NOMO-1 treated with dmso at 0.1 percent for 144 hours (cell line): Measurements from ENCODE around the gene TMEM266.

Source experiments
- DNase-seq: peaks from one replicate; lab custom pipeline; 2025; ENCODE audit not compliant: unreplicated experiment; lab: John Stamatoyannopoulos, UW

TMEM266 gene

DNA sequence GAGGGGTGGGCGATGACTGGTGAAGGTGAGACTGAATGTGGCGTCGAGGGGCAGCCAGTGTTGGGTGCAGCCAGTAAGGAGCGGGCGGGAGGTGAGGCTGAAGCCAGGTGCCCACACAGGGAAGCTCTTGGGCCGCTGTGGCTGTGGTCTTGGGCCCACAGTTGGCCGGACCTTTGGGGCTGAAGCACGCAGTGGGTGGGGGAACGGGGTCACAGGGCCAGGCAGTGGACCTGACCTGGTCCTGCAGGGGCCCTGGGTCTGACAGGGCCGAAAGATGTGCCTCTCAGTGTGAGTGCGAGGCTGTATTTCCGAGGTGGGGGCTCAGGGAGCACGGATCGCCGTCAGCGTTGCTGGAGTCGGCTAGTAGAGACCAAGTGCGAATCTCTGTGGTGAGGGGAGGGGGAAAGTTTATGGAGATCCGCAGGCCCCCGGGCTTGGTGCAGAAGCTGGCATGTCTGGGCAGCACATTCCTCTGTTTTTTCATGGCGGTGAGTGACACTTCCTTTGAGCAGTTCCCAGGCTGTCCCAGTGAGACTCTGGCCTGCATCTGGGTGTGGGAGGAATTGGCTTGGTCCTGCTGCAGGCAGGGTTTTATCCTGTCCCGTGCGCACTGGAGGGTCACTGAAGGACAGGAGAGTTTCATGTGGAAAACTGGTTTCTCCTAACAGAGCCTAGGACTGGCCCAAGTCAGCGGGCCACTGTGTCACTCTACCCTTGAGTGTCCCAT, 100.8 kb downstream of the TMEM266 start:
- no peak for DNase-seq

DNA sequence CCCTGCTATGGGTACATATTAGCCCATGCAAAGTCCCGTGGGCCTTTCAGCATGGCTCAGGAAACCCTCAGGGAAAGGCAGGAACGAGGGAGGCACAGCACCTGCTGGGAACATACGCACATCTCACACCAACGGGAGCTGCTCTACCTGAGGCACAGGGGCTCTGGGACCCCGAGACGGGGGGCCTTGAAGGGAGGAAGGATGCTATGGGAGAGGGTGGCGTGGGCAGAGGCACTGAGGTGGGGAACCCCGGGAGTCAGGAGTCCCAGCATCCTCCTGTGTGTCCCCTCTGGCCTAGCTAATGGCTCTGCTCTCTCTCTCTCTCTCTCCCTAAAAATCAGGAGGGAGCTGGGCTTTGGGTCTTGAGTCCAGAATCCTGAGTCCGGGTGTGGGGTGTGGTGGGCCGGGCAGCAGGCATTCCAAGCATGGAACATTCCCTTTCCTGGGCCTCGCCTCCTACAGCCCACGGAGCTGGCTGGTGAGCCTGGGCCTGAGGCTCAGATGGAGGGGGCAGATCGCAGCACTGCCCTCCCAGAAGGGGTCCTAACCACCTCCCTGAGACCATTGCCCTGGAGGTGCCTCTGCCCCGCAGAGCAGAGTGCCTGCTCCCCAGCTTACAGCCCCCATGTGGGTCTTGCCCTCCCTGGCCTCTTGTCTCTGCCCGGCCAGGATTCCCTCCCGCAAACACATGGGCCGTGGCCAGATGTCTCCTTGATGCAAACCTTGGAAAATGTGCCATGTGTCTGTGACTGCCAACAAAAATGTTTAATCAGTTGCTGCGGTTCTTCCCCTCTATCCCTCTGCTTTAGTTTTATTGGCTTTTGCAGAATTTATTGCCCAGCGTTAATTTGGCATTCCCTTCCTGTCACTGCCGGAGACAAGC, 101.6 kb downstream of the TMEM266 start:
- no peak for DNase-seq

DNA sequence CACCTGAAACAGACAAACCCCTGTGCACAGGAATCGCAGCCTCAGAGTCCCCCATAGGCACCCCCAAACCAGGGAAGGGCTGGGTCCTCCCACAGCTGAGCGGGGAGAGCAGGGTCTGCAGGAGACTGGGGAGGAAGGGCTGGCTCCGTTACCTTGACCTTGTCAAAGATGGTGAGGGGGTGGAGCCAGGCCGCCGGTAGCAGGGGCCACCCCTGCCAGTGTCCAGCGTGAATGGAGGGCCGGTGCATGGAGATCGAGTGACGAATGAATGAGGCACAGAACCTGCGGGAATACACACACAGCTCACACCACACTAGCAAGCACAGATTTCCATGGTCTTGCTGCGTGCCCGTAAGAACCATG, 102.2 kb downstream of the TMEM266 start:
- no peak for DNase-seq

DNA sequence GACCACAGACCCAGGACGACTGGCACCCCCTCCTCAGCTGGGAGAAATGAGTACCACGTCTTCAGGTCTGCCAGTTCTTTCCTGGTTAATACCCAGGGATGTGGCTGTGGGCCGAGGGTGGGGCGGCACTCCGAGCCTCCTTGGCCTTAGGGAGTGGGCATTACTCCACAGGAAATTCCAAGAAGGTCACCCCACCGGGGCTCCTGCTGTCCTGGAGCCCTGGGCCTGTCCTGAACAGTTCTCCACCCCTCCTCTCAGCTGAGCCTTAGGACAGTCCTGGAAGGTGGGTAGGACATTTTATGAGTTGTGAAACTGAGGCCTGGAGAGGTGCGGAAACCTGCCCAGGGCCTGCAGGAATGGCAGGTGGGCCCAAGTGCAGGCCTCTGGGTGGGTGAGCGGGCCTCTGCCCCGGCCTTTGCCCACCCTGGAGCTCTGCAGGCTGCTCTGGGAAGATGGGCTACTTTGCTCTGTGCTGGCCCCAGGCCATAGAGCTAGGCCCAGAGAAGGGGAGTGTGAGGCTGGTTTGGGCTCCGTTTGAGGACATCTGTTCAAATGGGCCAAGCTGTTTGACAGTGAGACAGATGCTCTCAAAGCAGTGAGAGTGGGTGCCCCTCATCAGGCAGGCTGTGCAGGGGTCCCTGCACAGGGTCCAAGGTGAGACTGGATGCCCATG, 103.1 kb downstream of the TMEM266 start:
- DNase-seq: no peak

DNA sequence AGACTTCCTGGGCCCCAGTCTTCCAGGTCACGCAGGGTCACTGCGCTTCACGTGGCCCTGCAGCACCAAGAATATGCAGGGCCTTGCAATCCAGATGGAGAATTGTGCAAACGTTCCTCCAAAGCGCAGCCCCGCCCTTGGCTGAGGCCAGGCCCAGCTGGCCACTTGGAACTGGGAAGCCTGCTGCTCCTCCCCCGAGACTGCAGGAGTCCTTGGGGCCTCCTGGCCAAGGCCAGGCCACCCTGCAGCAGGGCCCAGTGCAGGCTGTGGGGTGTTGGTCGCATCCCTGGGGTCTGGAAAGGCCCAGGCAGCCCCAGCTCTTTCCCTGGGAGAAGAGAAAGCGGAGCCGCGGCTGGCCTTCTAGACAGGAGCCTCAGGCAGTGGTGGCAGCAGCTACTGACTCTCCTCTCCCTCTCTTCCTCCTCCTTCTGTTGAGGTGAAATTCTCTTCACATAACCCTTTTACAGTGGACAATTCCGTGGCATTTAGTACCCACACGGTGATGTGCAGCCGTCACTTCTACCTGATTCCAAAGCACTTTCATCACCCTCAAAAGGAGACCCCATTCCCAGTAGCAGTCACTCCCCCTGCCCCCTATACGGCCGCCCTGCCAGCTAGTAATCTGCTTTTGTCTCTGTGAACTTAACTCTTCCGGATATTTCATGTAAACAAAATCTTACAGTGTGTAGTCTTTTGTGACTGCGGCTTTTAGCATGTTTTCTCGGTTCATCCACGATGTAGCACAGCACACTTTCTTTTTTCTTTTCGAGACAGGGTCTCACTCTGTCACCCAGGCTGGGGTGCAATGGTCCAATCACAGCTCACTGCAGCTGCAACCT, 103.9 kb downstream of the TMEM266 start:
- DNase-seq: peak; percentile 35

DNA sequence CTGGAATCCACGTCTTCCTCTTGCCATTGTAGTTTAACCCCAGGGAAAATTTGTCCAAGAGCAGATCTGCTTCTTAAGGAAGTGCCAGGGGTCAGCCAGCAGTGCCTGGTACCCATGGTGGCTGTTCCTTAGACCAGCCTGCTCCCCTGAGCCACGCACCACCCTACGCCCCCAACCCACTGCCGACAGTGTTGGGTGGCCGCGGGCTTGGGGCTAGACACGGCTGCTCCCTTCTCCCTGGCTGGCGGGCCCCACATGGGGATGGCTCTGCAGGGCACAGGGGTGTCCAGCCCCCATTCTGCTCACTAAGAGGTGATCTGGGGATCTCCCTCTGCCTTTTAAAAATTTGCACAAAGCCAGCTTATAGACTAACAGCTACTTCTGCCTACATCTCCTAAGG, 104.8 kb downstream of the TMEM266 start:
- no peak for DNase-seq

DNA sequence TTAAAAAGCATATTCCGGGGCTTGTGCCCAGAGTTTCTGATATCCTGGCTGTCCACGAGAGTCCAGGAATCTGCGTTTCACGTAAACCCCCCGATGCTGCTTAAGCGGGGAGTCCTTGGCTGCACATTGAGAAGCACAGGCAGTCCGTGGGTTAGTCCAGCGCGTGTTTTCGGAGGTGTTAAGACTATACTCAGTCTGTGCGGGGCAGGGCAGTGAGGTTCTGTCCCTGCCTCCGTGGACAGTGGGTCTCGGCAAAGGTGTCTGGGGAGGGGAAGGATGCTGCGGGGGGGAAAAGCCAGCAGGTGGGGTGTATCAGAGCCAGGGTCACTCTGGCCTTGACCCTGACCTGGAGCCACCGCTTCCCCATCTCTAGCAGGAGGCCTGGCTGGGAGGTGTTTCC, 106.2 kb downstream of the TMEM266 start:
- DNase-seq: no peak

DNA sequence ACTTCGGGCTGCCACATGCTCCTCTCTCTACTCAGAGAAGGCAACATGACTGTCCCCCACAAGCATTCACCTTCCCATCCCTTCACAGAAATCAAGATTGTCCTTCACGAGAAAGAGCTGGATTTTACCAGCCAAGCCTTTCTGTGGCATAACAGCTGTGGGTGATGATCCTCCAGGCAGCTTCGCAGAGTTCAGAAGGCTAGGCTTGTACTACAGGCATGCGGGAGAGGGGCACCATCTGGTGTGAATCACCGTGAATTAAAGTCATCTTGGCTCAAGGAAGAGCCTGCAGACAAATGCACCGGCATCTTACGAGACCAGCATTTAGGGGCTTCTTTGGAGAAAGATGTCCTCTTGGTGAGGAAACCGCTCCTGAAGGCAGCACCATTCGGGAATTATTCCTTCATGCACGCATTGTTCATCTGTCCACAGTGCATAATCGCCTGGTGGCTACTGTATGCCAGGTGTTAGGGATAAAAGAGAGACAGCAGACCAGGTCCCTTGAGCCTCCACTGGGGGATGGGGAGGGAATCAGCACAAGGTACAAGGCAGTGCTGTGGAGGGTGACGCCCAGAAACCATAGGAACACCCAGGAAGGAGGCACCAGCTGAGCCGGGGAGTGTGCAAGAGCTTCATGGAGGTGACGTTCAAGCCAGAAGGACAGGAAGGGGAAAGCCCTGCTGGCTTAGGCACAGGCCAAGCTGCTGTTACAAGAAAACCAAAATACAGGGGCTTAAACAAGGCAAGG, 108.6 kb downstream of the TMEM266 start:
- DNase-seq: no peak

DNA sequence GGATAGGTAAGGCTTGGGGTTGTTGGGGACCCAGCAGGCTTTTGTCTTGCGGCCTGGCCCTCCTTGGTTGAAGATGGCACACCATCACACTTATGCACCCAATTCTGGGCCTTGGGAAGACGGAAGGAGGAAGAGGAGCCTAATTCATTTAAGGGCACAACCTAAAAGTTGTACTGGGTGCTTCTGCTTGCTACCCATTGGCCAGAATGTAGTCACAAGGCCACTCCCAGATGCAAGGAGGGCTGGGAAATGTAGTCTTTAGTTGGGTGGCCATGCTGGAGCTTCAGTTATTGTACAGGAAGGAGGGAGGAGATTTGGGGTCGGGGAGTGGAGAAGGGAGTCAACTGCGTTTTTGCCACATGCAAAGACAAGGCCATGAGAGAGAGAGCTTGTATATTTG, 109.2 kb downstream of the TMEM266 start:
- DNase-seq: no peak

DNA sequence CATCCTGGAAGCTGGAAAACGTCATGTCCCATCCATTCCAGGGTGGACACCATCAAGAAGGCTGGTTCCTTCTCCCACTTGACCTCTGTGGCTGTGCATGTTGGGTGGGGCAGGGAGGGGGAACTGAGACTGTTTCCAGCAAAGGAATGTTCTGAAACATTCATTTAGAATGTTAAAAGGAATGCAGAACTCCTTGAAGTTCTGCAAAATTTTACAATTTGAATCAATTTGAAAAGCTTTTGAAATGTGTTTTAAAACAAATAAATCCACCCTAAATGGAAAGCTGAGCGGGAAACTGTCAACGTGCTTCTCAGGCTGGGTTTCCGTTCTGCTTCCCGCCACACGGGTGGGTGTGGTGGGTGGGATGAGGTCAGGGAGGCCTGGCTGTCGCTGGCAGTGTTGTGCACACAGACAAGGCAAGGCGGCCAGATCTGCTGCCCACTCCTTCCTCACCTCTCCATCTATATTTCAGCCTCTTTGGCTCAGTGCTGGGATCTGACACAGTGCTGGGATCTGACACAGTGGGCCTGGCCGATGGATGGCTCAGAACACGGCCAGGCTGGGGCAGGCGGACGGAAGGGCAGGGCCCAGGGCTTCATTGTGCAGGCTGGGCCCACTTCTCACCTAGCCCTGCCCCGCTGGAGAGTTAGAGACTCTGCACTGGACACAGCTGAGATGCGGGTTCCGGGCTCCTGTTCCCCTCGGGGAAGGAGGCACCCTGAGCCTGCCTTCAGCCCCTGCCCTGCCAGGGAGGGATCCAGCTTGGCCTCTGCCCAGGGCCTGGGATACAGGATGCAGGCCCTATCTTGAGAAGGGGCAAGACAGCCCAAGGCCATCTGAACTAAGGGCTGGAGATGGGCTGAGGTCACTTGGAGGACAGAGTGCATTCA, 110.4 kb downstream of the TMEM266 start:
- no peak for DNase-seq

DNA sequence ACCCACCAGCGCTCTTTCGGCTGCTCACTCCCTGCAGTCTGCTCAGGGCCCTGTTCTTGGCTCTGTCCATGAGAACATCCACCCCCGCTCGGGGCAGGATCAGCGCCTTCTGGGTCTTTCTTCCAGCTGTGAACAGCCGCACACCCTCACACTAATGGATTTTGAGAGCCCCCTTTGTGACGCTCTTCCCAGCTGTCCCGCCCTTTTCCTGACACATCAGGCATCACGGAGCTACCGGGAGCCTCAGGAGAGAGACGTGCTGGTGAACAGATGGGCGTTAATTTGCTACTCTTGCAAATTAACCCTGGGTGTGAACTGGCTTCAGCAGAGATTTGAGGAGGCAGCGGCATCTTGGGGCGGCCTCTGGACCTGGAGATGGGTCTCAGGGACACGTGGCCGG, 113.0 kb downstream of the TMEM266 start:
- no peak for DNase-seq

DNA sequence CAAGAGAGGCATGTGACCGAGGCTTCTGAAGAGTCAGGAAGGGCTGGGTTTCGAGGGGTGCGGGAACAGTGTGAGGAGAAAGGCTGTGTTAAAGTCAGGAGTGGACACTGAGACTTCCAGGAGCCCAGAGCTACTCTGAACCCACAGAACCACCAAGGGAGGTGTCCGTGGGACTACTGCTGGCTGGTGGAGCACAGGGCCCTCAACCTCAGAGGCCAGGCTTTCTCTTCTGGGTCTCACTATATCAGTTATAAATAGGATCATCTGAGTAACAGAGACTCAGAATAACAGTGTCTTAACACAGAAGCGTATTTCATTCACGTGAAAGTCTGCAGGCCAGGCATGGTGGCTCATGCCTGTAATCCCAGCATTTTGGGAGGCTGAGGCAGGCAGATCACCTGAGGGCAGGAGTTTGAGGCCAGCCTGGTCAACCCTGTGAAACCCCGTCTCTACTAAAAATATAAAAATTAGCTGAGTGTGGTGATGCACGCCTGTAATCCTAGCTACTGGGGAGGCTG, 113.6 kb downstream of the TMEM266 start:
- DNase-seq: no peak

DNA sequence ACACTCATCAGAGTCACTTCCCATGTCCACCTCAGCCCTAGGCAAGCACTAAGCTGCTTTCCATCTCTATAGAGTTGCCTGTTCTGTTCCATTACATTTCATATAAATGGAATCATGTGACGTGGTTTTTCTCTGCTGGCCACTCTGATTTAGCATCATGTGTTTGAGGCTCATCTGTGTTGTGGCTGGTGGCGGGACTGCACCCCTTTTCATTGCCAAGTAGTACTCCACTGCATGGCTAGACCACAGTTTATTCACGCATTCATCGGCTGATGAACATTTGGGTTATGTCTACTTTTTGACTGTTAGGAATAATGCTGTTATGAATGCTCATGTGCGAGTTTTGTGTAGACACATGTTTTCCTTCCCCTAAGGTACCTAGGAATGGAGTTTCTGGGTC, 114.9 kb downstream of the TMEM266 start:
- DNase-seq: no peak

DNA sequence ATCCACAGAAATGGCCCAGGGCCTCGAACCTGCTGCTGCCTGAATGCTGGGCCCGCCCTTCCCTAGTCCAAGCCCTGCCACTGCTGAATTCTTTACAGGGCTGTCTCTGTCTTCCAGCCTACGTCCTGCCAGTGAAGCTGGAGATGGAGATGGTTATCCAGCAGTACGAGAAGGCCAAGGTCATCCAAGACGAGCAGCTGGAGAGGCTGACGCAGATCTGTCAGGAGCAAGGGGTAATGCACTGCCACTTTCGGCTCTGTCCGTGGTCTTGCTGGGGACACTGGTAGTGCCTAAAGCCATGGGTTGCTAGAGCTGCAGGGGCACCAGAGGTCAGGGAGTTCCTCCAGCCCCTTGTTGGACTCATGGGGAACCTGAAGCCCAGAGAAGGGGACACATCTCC, 115.7 kb downstream of the TMEM266 start:
- no peak for DNase-seq

DNA sequence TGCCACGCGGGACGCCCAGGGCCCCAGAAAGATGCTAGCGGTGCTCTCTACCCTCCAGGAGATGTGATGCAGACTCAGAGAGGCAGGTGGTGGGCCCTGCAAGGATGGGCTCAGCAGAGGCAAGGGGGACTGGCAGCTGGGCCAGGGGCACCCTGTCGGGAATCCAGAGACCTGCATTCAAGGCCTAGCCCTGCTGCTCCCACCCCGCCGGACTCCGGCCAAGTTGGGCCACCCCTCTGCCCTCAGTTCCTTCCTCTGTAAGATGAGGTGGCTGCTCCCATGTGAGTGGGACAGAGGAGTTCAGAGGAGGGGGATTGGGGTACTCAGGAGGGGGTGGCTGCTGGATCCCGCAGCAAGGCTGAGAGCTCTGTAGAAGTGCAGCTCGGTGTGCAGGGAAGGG, 116.3 kb downstream of the TMEM266 start:
- no peak for DNase-seq

DNA sequence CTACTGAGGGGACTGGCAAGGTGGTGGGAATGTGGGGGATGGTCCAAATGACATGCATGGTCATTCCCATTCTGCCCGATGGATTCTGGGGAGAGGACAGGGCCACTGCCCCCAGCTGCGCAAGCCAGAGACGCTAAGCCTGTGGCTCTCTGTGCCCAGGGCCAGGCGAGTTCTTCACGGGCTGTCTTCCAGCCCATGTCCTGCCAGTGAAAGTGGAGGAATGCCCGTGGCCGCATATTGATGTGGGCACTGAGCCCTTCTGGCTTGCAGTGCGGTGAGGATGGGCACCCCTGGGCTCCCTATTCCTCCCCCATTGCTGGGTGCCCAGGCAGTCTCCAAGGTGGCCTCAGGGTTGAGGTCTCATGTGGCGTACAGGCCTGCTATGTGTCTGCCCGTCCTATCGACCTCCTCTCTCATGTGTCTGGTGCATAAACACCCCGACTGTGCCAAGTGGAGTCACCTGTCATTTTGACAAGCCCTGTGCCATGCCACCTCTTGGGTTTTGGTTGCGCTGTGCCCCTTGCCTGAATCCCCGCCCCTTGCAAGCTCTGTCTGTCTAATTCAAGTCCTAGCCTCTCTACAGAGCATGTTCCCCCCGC, 116.8 kb downstream of the TMEM266 start:
- no peak for DNase-seq

DNA sequence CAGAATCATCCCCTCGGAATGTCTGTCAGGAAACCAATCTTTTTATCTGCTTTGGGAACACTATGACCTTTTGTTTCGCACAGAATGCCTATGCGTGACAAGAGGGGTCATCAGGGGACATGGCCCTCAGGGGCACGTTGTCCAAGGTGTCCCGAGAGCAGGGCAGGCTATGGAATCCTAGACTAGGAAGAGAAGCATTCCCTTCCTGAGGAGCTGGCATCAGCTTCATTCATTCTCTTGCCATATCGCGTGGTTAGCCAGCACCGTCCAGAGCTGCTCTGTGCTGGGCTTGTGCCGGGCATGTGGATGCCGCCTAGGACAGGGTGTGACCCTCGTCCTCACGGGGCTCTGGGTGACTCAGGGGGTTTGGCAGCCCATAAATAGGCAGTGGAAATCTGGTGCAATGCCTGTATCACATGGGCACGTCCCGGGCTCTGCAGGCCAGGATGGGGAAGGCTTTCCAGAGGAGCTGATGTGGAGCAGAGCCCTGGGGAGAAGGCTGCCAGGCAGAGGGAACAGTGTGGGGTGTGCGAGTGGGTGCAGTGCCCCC, 117.8 kb downstream of the TMEM266 start:
- DNase-seq: no peak

DNA sequence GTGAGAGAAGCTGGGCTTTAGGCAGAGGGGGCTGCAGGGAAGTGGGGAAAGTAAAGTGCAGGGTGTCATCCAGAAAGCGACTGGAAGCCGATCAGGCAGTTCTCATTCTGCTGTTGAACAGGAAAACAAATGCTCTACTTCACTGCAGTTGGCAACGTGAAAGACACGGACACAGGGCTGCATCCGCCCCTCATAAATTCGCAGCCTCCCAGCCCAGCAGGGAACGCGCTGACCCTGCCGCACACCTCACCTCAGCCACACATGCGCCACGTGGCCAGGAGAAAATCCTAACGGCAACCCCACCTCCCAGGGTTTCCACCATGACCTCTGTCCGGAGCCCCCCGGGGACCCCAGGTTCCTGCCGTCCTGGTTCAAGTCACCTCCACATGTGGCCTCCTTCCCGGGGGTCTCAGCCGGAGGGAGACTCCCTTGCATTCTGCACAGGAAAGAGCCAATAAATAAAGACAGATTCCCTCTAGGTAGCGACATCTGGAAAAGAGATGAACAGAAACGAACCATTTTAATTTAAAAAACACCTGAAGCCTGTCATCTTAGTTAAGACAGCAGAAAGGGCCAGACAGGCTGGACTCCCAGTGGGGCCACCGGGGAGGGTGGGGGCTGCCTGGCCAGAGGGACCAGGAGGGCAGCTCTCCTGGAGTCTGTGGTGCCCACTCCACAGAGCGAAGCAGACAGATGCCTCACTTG, 118.7 kb downstream of the TMEM266 start:
- DNase-seq: no peak
